Erythroblast (primary cell): ENCODE data around the gene BTNL3.

Source experiments
- GATA1 ChIP-seq: IDR thresholded peaks from 2 replicates; pipeline ENCODE4 v1.6.1; 2011; ENCODE audit warnings: low read depth, mild to moderate bottlenecking, control low read depth, low read length, moderate library complexity
- POLR2A ChIP-seq: IDR thresholded peaks from 2 replicates; pipeline ENCODE4 v1.6.1; 2011; ENCODE audit warnings: mild to moderate bottlenecking, low read length

- no peak for TF ChIP-seq POLR2A
- TF ChIP-seq GATA1 = no peak
Observed at GRCh38 chr5:181037365-181037861, 48.8 kb downstream of the BTNL3 start.
